Activated naive CD4-positive, alpha-beta T cell treated with anti-CD3 and anti-CD28 coated beads, Interleukin-2, amount 50 U/mL, for 24 hours (primary cell): ENCODE results near the gene ZNF462.
A peak's percentile ranks its signal among the peaks of the same experiment; 100 is the strongest.
"Not testable (repeated sequence)": the region's sequence is repeated elsewhere in the genome, so short reads cannot be mapped to it uniquely, and the experiment has no call there.

Experiments
- H3K27ac Mint-ChIP-seq: one replicate; pipeline ENCODE4 v1.8.0; 2021; ENCODE audit warnings: mild to moderate bottlenecking, mixed read lengths
- H3K27me3 Mint-ChIP-seq: one replicate; pipeline ENCODE4 v1.8.0; 2021; ENCODE audit warnings: mixed read lengths
- H3K36me3 Mint-ChIP-seq: one replicate; pipeline ENCODE4 v1.8.0; 2021; ENCODE audit warnings: mixed read lengths
- H3K4me1 Mint-ChIP-seq: one replicate; pipeline ENCODE4 v1.8.0; 2021; ENCODE audit warnings: mixed read lengths
- H3K4me3 Mint-ChIP-seq: one replicate; pipeline ENCODE4 v1.8.0; 2021; ENCODE audit warnings: mild to moderate bottlenecking, mixed read lengths
- H3K9me3 Mint-ChIP-seq: one replicate; pipeline ENCODE4 v1.8.0; 2021; ENCODE audit warnings: mixed read lengths

ZNF462 gene

DNA sequence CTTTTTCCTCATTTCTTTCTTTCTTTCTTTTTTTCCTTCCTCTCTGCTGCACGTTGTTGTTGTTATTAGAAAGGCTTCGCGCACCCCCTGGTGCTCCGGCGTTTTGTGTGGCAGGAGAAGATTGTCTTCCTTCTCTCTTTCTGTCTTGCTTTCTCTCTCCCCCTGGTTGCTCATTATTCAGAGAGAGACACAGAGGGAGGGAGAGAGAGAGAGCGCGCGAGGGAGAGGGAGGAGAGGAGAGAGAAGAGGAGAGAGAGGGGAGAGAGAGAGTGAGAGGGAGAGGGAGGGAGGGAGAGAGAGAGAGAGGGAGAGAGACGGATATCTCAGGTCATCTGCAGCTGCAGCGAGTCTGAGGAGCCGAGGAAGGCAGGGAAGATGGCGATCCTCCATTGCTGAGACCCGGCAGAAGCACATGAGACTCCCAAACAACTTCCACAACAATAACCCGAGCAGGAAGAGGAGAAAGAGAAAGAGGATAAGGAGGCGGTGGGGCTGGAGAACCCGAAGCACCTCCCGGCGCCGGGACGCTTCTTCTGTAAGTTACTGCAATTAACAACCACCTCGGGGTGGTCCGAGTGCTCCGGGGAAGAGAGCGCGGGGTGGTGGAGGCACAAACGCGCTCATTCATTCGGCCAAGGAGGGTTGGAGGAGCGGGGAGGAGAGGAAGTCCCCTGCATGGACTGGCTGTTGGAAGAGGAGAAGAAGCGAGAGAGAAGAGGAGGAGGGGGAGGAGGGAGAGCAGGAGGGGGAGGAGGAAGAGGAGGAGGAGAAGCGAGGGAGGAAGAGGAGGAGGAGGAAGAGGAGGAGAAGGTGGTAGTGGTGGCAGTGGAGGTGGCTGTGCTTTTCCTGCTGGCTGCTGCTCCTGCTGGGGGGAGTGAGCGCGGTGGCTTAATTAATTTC, at the start of gene ZNF462:
TSS of gene ZNF462 (plus strand) at position 346 of the 900 bp plus-strand sequence. CDS start 60,218 bp downstream, outside the sequence.
- no peak within 1 kb of the TSS for H3K27ac Mint-ChIP-seq
- H3K9me3 Mint-ChIP-seq, result no peaks in the 10 kb centered on the region
- peaks cover 51% of the 10 kb centered on the region for H3K27me3 Mint-ChIP-seq
- H3K36me3 Mint-ChIP-seq, result no peaks in the 10 kb centered on the region
- peak within 1 kb of the TSS; percentile 77 for H3K4me3 Mint-ChIP-seq
- H3K4me1 Mint-ChIP-seq, result peaks cover 36% of the 10 kb centered on the region

- no peaks in the 10 kb centered on the region for H3K36me3 Mint-ChIP-seq
- H3K4me1 Mint-ChIP-seq, result no peaks in the 10 kb centered on the region
- H3K9me3 Mint-ChIP-seq, result no peaks in the 10 kb centered on the region
- H3K27ac Mint-ChIP-seq, result no peak overlapping the region
- H3K27me3 Mint-ChIP-seq, result no peaks in the 10 kb centered on the region
- H3K4me3 Mint-ChIP-seq, result no peak overlapping the region
Measured at GRCh38 chr9:106816524-106816923, 46.4 kb upstream of the ZNF462 start.

DNA sequence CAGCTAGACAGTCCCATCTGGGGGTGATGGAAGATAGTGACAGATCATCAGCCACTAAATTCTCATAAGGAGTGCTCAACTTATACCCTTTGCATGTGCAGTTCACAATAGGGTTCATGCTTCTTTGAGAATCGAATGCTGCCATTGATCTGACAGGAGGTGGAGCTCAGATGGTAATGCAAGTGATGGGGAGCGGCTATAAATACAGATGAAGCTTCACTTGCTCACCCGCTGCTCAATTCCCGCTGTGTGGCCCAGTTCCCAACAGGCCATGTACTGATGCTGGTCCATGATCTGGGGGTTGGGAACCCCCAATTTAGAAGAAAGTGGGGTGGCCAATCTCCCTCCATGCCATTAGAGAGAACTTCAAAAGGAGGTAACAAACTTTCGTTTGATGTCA, 44.9 kb upstream of the ZNF462 start:
- Mint-ChIP-seq H3K4me1 (no peaks in the 10 kb centered on the region), H3K36me3 (no peaks in the 10 kb centered on the region), H3K9me3 (no peaks in the 10 kb centered on the region), H3K27ac (no peak overlapping the region), H3K4me3 (no peak overlapping the region), H3K27me3 (no peaks in the 10 kb centered on the region)

GRCh38 chr9:106820866-106821265, 42.1 kb upstream of the ZNF462 start:
- Mint-ChIP-seq H3K4me3 (no peak overlapping the region), H3K9me3 (no peaks in the 10 kb centered on the region), H3K4me1 (no peaks in the 10 kb centered on the region), H3K36me3 (no peaks in the 10 kb centered on the region), H3K27me3 (no peaks in the 10 kb centered on the region), H3K27ac (no peak overlapping the region)

GRCh38 chr9:106828070-106828469, 34.9 kb upstream of the ZNF462 start:
- H3K36me3 Mint-ChIP-seq, result no peaks in the 10 kb centered on the region
- no peaks in the 10 kb centered on the region for H3K4me1 Mint-ChIP-seq

GRCh38 chr9:106828965-106829364, 34.0 kb upstream of the ZNF462 start:
- Mint-ChIP-seq H3K27ac (no peak overlapping the region), H3K4me1 (no peaks in the 10 kb centered on the region), H3K4me3 (no peak overlapping the region), H3K9me3 (peaks cover 13% of the 10 kb centered on the region), H3K36me3 (no peaks in the 10 kb centered on the region), H3K27me3 (no peaks in the 10 kb centered on the region)

More at GRCh38 chr9:106828070-106828469, 34.9 kb upstream of the ZNF462 start:
- Mint-ChIP-seq H3K9me3 (peaks cover 8% of the 10 kb centered on the region), H3K27me3 (no peaks in the 10 kb centered on the region), H3K27ac (no peak overlapping the region), H3K4me3 (no peak overlapping the region)

DNA sequence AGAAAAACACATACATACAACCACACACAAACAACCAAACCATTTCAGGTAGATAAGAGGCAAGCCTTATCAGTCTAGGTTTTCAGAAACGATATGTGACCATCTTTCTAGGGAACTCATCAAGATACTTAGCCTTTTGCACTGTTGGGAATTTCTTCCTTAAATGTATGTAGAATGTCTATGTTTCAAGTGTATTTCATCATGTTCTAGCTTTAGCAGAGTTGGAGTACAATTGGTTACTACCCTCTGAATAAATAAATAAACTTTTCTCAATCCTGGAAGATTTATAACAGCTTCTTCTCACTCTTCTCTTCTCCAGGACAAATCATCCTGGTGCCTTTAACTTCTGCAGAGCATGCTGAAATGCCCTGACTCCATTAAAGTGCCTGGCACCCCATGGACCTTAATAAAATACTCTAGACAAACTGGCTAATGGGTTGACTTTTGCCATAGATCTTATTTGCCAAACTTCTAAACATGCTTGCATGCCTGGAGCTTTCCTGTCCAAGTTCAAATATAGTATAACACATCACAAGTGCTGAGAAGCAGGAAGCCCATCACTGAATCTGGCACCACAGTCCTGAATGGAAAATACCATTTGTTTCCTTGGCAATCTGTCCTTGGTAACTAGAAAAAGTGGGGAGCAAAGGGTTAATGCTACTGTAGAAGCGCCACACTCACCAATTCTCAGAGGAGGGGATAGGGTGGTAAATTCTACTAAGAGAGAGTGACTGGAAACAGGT, 33.1 kb upstream of the ZNF462 start:
- no peaks in the 10 kb centered on the region for H3K27me3 Mint-ChIP-seq
- peaks cover 14% of the 10 kb centered on the region for H3K9me3 Mint-ChIP-seq
- H3K4me3 Mint-ChIP-seq, result no peak overlapping the region
- no peaks in the 10 kb centered on the region for H3K4me1 Mint-ChIP-seq
- no peak overlapping the region for H3K27ac Mint-ChIP-seq
- no peaks in the 10 kb centered on the region for H3K36me3 Mint-ChIP-seq

- Mint-ChIP-seq H3K9me3 (peaks cover 17% of the 10 kb centered on the region), H3K36me3 (no peaks in the 10 kb centered on the region), H3K27ac (no peak overlapping the region), H3K4me3 (no peak overlapping the region), H3K27me3 (no peaks in the 10 kb centered on the region), H3K4me1 (no peaks in the 10 kb centered on the region)
Measured at GRCh38 chr9:106830527-106831150, 32.3 kb upstream of the ZNF462 start.

DNA sequence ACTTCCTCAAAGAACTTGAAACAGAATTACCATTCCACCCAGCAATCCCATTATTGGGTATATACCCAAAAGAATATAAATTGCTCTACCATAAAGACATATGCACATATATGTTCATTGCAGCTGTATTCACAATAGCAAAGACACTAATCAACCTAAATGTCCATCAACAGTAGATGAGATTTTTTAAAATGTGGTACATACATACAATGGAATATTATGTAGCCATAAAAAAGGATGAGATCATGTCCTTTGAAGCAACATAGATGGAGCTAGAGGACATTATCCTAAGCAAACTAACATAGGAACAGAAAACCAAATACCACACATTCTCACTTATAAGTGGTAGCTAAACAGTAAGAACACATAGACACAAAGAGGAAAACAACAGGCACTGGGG, 28.1 kb upstream of the ZNF462 start:
- no peaks in the 10 kb centered on the region for H3K4me1 Mint-ChIP-seq
- H3K27me3 Mint-ChIP-seq, result no peaks in the 10 kb centered on the region
- H3K36me3 Mint-ChIP-seq, result no peaks in the 10 kb centered on the region
- no peak overlapping the region for H3K27ac Mint-ChIP-seq
- no peak overlapping the region for H3K4me3 Mint-ChIP-seq
- peaks cover 23% of the 10 kb centered on the region for H3K9me3 Mint-ChIP-seq

GRCh38 chr9:106835840-106836239, 27.1 kb upstream of the ZNF462 start:
- peaks cover 22% of the 10 kb centered on the region for H3K9me3 Mint-ChIP-seq
- no peaks in the 10 kb centered on the region for H3K27me3 Mint-ChIP-seq
- H3K36me3 Mint-ChIP-seq, result no peaks in the 10 kb centered on the region
- no peak overlapping the region for H3K4me3 Mint-ChIP-seq
- H3K27ac Mint-ChIP-seq, result no peak overlapping the region
- H3K4me1 Mint-ChIP-seq, result no peaks in the 10 kb centered on the region

DNA sequence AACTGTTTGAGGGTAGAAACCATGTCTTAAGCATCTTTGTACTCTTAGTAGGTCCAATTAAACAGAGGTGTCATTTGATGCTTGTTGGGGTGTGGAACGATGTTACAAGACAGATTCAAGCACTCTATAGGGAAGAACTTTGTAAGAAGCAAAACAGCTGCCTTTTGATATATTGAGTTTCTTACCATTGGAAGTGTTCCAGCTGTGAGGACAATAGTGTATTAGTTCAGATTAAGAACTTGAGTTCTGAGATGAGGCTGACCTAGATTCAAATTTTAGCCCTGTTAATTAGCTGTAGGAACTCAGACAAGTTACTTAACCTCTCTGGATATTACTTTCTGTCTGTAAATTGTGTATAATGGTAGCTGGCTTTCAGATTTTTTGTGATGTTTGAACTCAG, 19.6 kb upstream of the ZNF462 start:
- H3K27ac Mint-ChIP-seq, result no peak overlapping the region
- H3K9me3 Mint-ChIP-seq, result no peaks in the 10 kb centered on the region

DNA sequence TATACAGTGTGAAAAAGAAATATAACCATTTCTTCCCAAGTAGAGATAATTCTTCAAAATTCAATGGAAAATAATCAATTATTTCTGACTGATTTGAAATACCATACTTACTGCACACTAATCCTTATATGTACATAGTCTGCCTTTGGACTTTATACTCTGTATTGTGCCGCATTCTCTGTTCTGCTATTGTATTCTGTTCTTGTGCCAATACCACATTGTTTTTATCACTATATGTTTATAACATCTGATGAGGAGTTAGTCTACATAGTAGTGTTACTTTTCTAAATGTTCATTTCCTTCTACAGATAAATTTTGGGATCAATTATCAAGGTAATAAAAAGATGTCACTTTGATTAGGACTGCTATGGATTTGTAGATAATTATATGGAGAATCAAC, 16.7 kb upstream of the ZNF462 start:
- Mint-ChIP-seq H3K9me3 (no peaks in the 10 kb centered on the region), H3K36me3 (no peaks in the 10 kb centered on the region), H3K27ac (no peak overlapping the region), H3K27me3 (no peaks in the 10 kb centered on the region), H3K4me3 (no peak overlapping the region), H3K4me1 (no peaks in the 10 kb centered on the region)

More for the DNA sequence above, 19.6 kb upstream of the ZNF462 start:
- Mint-ChIP-seq H3K4me1 (no peaks in the 10 kb centered on the region), H3K27me3 (no peaks in the 10 kb centered on the region), H3K36me3 (no peaks in the 10 kb centered on the region), H3K4me3 (no peak overlapping the region)

- no peak overlapping the region for H3K4me3 Mint-ChIP-seq
- H3K9me3 Mint-ChIP-seq, result no peaks in the 10 kb centered on the region
- H3K36me3 Mint-ChIP-seq, result no peaks in the 10 kb centered on the region
Measured at GRCh38 chr9:106846857-106847256, 16.1 kb upstream of the ZNF462 start.

DNA sequence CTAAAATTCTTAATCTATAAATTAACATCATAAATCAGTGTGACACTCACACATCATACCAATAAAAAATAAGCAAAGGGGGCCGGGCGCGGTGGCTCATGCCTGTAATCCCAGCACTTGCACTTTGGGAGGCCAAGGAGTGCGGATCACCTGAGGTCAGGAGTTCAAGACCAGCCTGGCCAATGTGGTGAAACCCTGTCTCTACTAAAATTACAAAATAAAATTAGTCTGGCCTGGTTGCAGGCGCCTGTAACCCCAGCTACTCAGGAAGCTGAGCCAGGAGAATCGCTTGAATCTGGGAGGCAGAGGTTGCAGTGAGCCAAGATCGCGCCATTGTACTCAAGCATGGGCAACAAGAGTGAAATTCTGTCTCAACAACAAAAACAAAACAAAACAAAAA, 11.3 kb upstream of the ZNF462 start:
- not testable (repeated sequence) for H3K4me1 Mint-ChIP-seq, H3K9me3 Mint-ChIP-seq, H3K36me3 Mint-ChIP-seq, H3K4me3 Mint-ChIP-seq, H3K27me3 Mint-ChIP-seq, H3K27ac Mint-ChIP-seq

More at GRCh38 chr9:106846857-106847256, 16.1 kb upstream of the ZNF462 start:
- Mint-ChIP-seq H3K27ac (no peak overlapping the region), H3K27me3 (peaks cover 1% of the 10 kb centered on the region), H3K4me1 (no peaks in the 10 kb centered on the region)

DNA sequence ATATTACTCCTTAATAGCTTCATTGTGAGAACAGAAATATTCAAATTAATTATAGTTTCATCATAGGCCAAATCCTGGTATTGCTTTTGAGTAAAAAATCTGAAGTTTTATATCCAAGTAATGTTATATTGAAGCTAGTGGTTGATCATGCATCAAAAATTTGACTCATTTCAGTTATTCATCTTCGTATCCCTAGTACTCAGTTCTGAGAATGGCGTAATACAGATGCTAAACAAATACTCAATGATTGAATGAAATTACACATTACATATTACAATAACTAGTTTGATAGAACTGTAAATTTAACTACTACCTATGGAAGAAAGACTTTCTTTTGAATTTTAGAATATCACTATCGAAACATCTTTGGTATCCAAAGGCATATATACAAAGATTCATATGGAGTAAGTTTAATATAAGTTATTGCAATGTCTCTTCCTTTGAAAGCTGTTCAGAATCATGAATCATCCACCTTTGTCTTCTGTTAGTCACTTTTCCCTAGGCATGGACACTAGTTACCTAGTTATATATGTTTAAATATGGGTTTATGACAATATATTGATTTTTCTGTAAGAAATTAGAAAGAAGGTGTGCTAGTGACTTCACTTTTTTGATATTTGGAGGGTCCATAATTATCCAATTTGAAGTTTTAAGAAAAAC, 5.0 kb upstream of the ZNF462 start:
- H3K27me3 Mint-ChIP-seq, result peaks cover 34% of the 10 kb centered on the region
- H3K4me1 Mint-ChIP-seq, result peaks cover 18% of the 10 kb centered on the region
- no peak overlapping the region for H3K4me3 Mint-ChIP-seq
- no peak overlapping the region for H3K27ac Mint-ChIP-seq
- H3K9me3 Mint-ChIP-seq, result no peaks in the 10 kb centered on the region
- no peaks in the 10 kb centered on the region for H3K36me3 Mint-ChIP-seq
